ENCODE data around the gene ADD2. TPM values are rescaled to one million over a fixed set of nuclear protein-coding genes. Genes with fewer than 3 reads are reported as not detected.

Gene ADD2
- total RNA-seq, 1 donor from 2014 or later = 2.6 TPM

- Histone ChIP-seq H3K9ac (ENCODE audit: low read depth in 1 of 3, low read length in 3 of 3) (no peak overlapping the region), H3K27me3 (ENCODE audit: control insufficient read depth in 3 of 3, insufficient read depth in 3 of 3, low read length in 3 of 3) (no peaks in the 10 kb centered on the region), H3K27ac (ENCODE audit: low read depth, low read length) (no peak overlapping the region), H3K36me3 (ENCODE audit: control insufficient read depth in 3 of 3, insufficient read depth in 3 of 3, low read length in 3 of 3) (no peaks in the 10 kb centered on the region), H3K4me3 (ENCODE audit: low read length in 3 of 3) (no peak overlapping the region), H3K4me1 (ENCODE audit: control insufficient read depth in 3 of 3, insufficient read depth in 3 of 3, low read length in 3 of 3) (no peaks in the 10 kb centered on the region), H3K9me3 (ENCODE audit: control insufficient read depth in 3 of 3, low read length in 3 of 3) (no peaks in the 10 kb centered on the region)
These were observed 61.8 kb downstream of the ADD2 start for GRCh38 chr2:70706026-70706795.

- Histone ChIP-seq H3K4me3 (ENCODE audit: low read length in 3 of 3) (no peak overlapping the region), H3K36me3 (ENCODE audit: control insufficient read depth in 3 of 3, insufficient read depth in 3 of 3, low read length in 3 of 3) (no peaks in the 10 kb centered on the region), H3K9ac (ENCODE audit: low read depth in 1 of 3, low read length in 3 of 3) (no peak overlapping the region), H3K27me3 (ENCODE audit: control insufficient read depth in 3 of 3, insufficient read depth in 3 of 3, low read length in 3 of 3) (no peaks in the 10 kb centered on the region), H3K4me1 (ENCODE audit: control insufficient read depth in 3 of 3, insufficient read depth in 3 of 3, low read length in 3 of 3) (no peaks in the 10 kb centered on the region), H3K27ac (ENCODE audit: low read depth, low read length) (no peak overlapping the region), H3K9me3 (ENCODE audit: control insufficient read depth in 3 of 3, low read length in 3 of 3) (no peaks in the 10 kb centered on the region)
These were observed 62.7 kb downstream of the ADD2 start for GRCh38 chr2:70705160-70705850.

- Histone ChIP-seq H3K36me3 (ENCODE audit: control insufficient read depth in 3 of 3, insufficient read depth in 3 of 3, low read length in 3 of 3) (no peaks in the 10 kb centered on the region), H3K27me3 (ENCODE audit: control insufficient read depth in 3 of 3, insufficient read depth in 3 of 3, low read length in 3 of 3) (no peaks in the 10 kb centered on the region), H3K27ac (ENCODE audit: low read depth, low read length) (no peak overlapping the region), H3K4me3 (ENCODE audit: low read length in 3 of 3) (no peak overlapping the region), H3K4me1 (ENCODE audit: control insufficient read depth in 3 of 3, insufficient read depth in 3 of 3, low read length in 3 of 3) (no peaks in the 10 kb centered on the region), H3K9me3 (ENCODE audit: control insufficient read depth in 3 of 3, low read length in 3 of 3) (no peaks in the 10 kb centered on the region), H3K9ac (ENCODE audit: low read depth in 1 of 3, low read length in 3 of 3) (no peak overlapping the region)
These were observed 64.0 kb downstream of the ADD2 start for GRCh38 chr2:70703900-70704549.

- Histone ChIP-seq H3K36me3 (ENCODE audit: control insufficient read depth in 3 of 3, insufficient read depth in 3 of 3, low read length in 3 of 3) (no peaks in the 10 kb centered on the region), H3K27ac (ENCODE audit: low read depth, low read length) (no peak overlapping the region), H3K4me3 (ENCODE audit: low read length in 3 of 3) (no peak overlapping the region), H3K27me3 (ENCODE audit: control insufficient read depth in 3 of 3, insufficient read depth in 3 of 3, low read length in 3 of 3) (no peaks in the 10 kb centered on the region), H3K4me1 (ENCODE audit: control insufficient read depth in 3 of 3, insufficient read depth in 3 of 3, low read length in 3 of 3) (no peaks in the 10 kb centered on the region), H3K9me3 (ENCODE audit: control insufficient read depth in 3 of 3, low read length in 3 of 3) (no peaks in the 10 kb centered on the region), H3K9ac (ENCODE audit: low read depth in 1 of 3, low read length in 3 of 3) (no peak overlapping the region)
These were observed 65.1 kb downstream of the ADD2 start for GRCh38 chr2:70702711-70703395.

- H3K4me1 ChIP-seq (ENCODE audit: control insufficient read depth in 3 of 3, insufficient read depth in 3 of 3, low read length in 3 of 3) = no peaks in the 10 kb centered on the region
- H3K9ac ChIP-seq (ENCODE audit: low read depth in 1 of 3, low read length in 3 of 3) = no peak overlapping the region
- no peaks in the 10 kb centered on the region for H3K9me3 ChIP-seq (ENCODE audit: control insufficient read depth in 3 of 3, low read length in 3 of 3)
- peaks cover 0 to 4% (median 0%) of the 10 kb centered on the region in 3 donors for H3K27me3 ChIP-seq (ENCODE audit: control insufficient read depth in 3 of 3, insufficient read depth in 3 of 3, low read length in 3 of 3)
- H3K27ac ChIP-seq (ENCODE audit: low read depth, low read length) = no peak overlapping the region
- no peak overlapping the region for H3K4me3 ChIP-seq (ENCODE audit: low read length in 3 of 3)
- H3K36me3 ChIP-seq (ENCODE audit: control insufficient read depth in 3 of 3, insufficient read depth in 3 of 3, low read length in 3 of 3) = no peaks in the 10 kb centered on the region
These were observed 69.2 kb downstream of the ADD2 start for GRCh38 chr2:70698847-70699246.

- Histone ChIP-seq H3K36me3 (ENCODE audit: control insufficient read depth in 3 of 3, insufficient read depth in 3 of 3, low read length in 3 of 3) (no peaks in the 10 kb centered on the region), H3K27me3 (ENCODE audit: control insufficient read depth in 3 of 3, insufficient read depth in 3 of 3, low read length in 3 of 3) (peaks cover 0 to 7% (median 0%) of the 10 kb centered on the region in 3 donors), H3K4me3 (ENCODE audit: low read length in 3 of 3) (no peak overlapping the region), H3K4me1 (ENCODE audit: control insufficient read depth in 3 of 3, insufficient read depth in 3 of 3, low read length in 3 of 3) (no peaks in the 10 kb centered on the region), H3K9ac (ENCODE audit: low read depth in 1 of 3, low read length in 3 of 3) (no peak overlapping the region), H3K27ac (ENCODE audit: low read depth, low read length) (no peak overlapping the region), H3K9me3 (ENCODE audit: control insufficient read depth in 3 of 3, low read length in 3 of 3) (no peaks in the 10 kb centered on the region)
These were observed 70.2 kb downstream of the ADD2 start for GRCh38 chr2:70697603-70698383.

- H3K27ac ChIP-seq (ENCODE audit: low read depth, low read length) = no peak overlapping the region
- no peaks in the 10 kb centered on the region for H3K36me3 ChIP-seq (ENCODE audit: control insufficient read depth in 3 of 3, insufficient read depth in 3 of 3, low read length in 3 of 3)
- H3K4me1 ChIP-seq (ENCODE audit: control insufficient read depth in 3 of 3, insufficient read depth in 3 of 3, low read length in 3 of 3) = no peaks in the 10 kb centered on the region
- H3K9ac ChIP-seq (ENCODE audit: low read depth in 1 of 3, low read length in 3 of 3) = no peak overlapping the region
- peaks cover 0 to 8% (median 0%) of the 10 kb centered on the region in 3 donors for H3K27me3 ChIP-seq (ENCODE audit: control insufficient read depth in 3 of 3, insufficient read depth in 3 of 3, low read length in 3 of 3)
- H3K4me3 ChIP-seq (ENCODE audit: low read length in 3 of 3) = no peak overlapping the region
- no peaks in the 10 kb centered on the region for H3K9me3 ChIP-seq (ENCODE audit: control insufficient read depth in 3 of 3, low read length in 3 of 3)
These were observed 71.9 kb downstream of the ADD2 start for GRCh38 chr2:70696142-70696541.

GRCh38 chr2:70692256-70692655 lies 75.7 kb downstream of the ADD2 start:
- no peaks in the 10 kb centered on the region for H3K36me3 ChIP-seq (ENCODE audit: control insufficient read depth in 3 of 3, insufficient read depth in 3 of 3, low read length in 3 of 3)
- H3K9me3 ChIP-seq (ENCODE audit: control insufficient read depth in 3 of 3, low read length in 3 of 3) = no peaks in the 10 kb centered on the region
- H3K4me1 ChIP-seq (ENCODE audit: control insufficient read depth in 3 of 3, insufficient read depth in 3 of 3, low read length in 3 of 3) = peaks cover 0 to 2% (median 0%) of the 10 kb centered on the region in 3 donors
- no peak overlapping the region for H3K4me3 ChIP-seq (ENCODE audit: low read length in 3 of 3)
- H3K27ac ChIP-seq (ENCODE audit: low read depth, low read length) = no peak overlapping the region
- H3K27me3 ChIP-seq (ENCODE audit: control insufficient read depth in 3 of 3, insufficient read depth in 3 of 3, low read length in 3 of 3) = peaks cover 0 to 8% (median 0%) of the 10 kb centered on the region in 3 donors
- H3K9ac ChIP-seq (ENCODE audit: low read depth in 1 of 3, low read length in 3 of 3) = no peak overlapping the region

- Histone ChIP-seq H3K9me3 (ENCODE audit: control insufficient read depth in 3 of 3, low read length in 3 of 3) (no peaks in the 10 kb centered on the region), H3K36me3 (ENCODE audit: control insufficient read depth in 3 of 3, insufficient read depth in 3 of 3, low read length in 3 of 3) (no peaks in the 10 kb centered on the region), H3K27ac (ENCODE audit: low read depth, low read length) (no peak overlapping the region), H3K4me1 (ENCODE audit: control insufficient read depth in 3 of 3, insufficient read depth in 3 of 3, low read length in 3 of 3) (peaks cover 0 to 8% (median 4%) of the 10 kb centered on the region in 3 donors), H3K9ac (ENCODE audit: low read depth in 1 of 3, low read length in 3 of 3) (no peak overlapping the region), H3K4me3 (ENCODE audit: low read length in 3 of 3) (no peak overlapping the region), H3K27me3 (ENCODE audit: control insufficient read depth in 3 of 3, insufficient read depth in 3 of 3, low read length in 3 of 3) (peaks cover 0 to 8% (median 0%) of the 10 kb centered on the region in 3 donors)
These were observed 76.4 kb downstream of the ADD2 start for GRCh38 chr2:70691497-70692140.
